HepG2 (cell line): ENCODE measurements around the gene NEDD8. TPM values are rescaled to one million over a fixed set of nuclear protein-coding genes. Genes with fewer than 3 reads are reported as not detected.
A peak's percentile ranks its signal among the peaks of the same experiment; 100 is the strongest.

Source experiments
- GTF3A ChIP-seq: sonication (generic); formaldehyde crosslinking; conservative IDR thresholded peaks from 2 replicates; pipeline ENCODE4 v1.4.0; 2020; ENCODE audit warnings: mild to moderate bottlenecking, missing genetic modification reagents
- MLX ChIP-seq: IDR thresholded peaks from 2 replicates; pipeline ENCODE4 v1.6.1; 2016
- PITX1 ChIP-seq: sonication (generic); formaldehyde crosslinking; IDR thresholded peaks from 2 replicates; pipeline ENCODE4 v1.5.1; 2020; ENCODE audit warnings: mild to moderate bottlenecking, missing genetic modification reagents
- SMAD9 ChIP-seq: sonication (generic); formaldehyde crosslinking; IDR thresholded peaks from 2 replicates; pipeline ENCODE4 v1.5.1; 2020; ENCODE audit warnings: mild to moderate bottlenecking, missing genetic modification reagents
- TBL1XR1 ChIP-seq: fragments of 150-350 bp; IDR thresholded peaks from 2 replicates; pipeline ENCODE4 v1.6.1; 2014; ENCODE audit warnings: borderline replicate concordance, low read length; ENCODE audit not compliant: partially characterized antibody
- ZBTB1 ChIP-seq: sonication (generic); formaldehyde crosslinking; IDR thresholded peaks from 2 replicates; pipeline ENCODE4 v1.4.0; 2020; ENCODE audit warnings: missing genetic modification reagents, borderline replicate concordance
- ZNF556 ChIP-seq: sonication (generic); formaldehyde crosslinking; IDR thresholded peaks from 2 replicates; pipeline ENCODE4 v1.4.0; 2020; ENCODE audit warnings: mild to moderate bottlenecking, missing genetic modification reagents, borderline replicate concordance
- ZNF563 ChIP-seq: sonication (generic); formaldehyde crosslinking; IDR thresholded peaks from 2 replicates; pipeline ENCODE4 v1.8.0; 2022; ENCODE audit warnings: mild to moderate bottlenecking, moderate library complexity, missing genetic modification reagents
- ZNF720 ChIP-seq: sonication (generic); formaldehyde crosslinking; IDR thresholded peaks from 2 replicates; pipeline ENCODE4 v1.4.0; 2020; ENCODE audit warnings: missing genetic modification reagents
- ZNF746 ChIP-seq: sonication (generic); formaldehyde crosslinking; IDR thresholded peaks from 2 replicates; pipeline ENCODE4 v1.8.0; 2022; ENCODE audit warnings: mild to moderate bottlenecking, missing genetic modification reagents
- ZSCAN5A ChIP-seq: sonication (generic); formaldehyde crosslinking; IDR thresholded peaks from 2 replicates; pipeline ENCODE4 v1.8.0; 2022; ENCODE audit warnings: mild to moderate bottlenecking, missing genetic modification reagents, borderline replicate concordance
- polyA plus RNA-seq, 8 experiments: library from polyadenylated mRNA; depleted of rRNA in 3 of 8; stranded (reverse) in 7 of 8; unstranded in 1 of 8; fragments of >200 nt; fragmentation: Illumina TruSeq in 4 of 8; extraction: Trizol in 4 of 8; gene quantifications; 2 replicates each; pipeline versions ENCODE4 v1.2.1 to v1.2.3, GENCODE V29; 2011 to 2016; ENCODE audit warnings: low read depth in 4 of 8, missing spikeins in 1 of 8, mixed read lengths in 1 of 8; ENCODE audit not compliant: insufficient read depth in 1 of 8
- total RNA-seq, 5 experiments: library from RNA; depleted of rRNA; stranded (reverse); fragments of >200 nt; fragmentation: Illumina TruSeq; extraction: Trizol; gene quantifications; 2 replicates each; pipeline ENCODE4 v1.2.3, GENCODE V29; 2016; ENCODE audit warnings: low read depth in 1 of 5
- TF ChIP-seq, protein P1 (sequence below): sonication (generic); formaldehyde crosslinking; IDR thresholded peaks from 2 replicates; pipeline ENCODE4 v1.4.0; 2020; ENCODE audit warnings: missing genetic modification reagents, borderline replicate concordance
- TF ChIP-seq, protein P2 (sequence below): sonication (generic); formaldehyde crosslinking; IDR thresholded peaks from 2 replicates; pipeline ENCODE4 v1.5.0; 2020; ENCODE audit warnings: missing genetic modification reagents, mild to moderate bottlenecking, borderline replicate concordance
- TF ChIP-seq, protein P3 (sequence below): sonication (generic); formaldehyde crosslinking; IDR thresholded peaks from 2 replicates; pipeline ENCODE4 v1.4.0; 2020; ENCODE audit warnings: missing genetic modification reagents

Gene NEDD8
- total and polyA plus RNA-seq, 2 of the 13 experiments (the other 11 are each of a cell fraction or from before 2014, with no cell fraction given): 535 to 713 TPM

DNA sequence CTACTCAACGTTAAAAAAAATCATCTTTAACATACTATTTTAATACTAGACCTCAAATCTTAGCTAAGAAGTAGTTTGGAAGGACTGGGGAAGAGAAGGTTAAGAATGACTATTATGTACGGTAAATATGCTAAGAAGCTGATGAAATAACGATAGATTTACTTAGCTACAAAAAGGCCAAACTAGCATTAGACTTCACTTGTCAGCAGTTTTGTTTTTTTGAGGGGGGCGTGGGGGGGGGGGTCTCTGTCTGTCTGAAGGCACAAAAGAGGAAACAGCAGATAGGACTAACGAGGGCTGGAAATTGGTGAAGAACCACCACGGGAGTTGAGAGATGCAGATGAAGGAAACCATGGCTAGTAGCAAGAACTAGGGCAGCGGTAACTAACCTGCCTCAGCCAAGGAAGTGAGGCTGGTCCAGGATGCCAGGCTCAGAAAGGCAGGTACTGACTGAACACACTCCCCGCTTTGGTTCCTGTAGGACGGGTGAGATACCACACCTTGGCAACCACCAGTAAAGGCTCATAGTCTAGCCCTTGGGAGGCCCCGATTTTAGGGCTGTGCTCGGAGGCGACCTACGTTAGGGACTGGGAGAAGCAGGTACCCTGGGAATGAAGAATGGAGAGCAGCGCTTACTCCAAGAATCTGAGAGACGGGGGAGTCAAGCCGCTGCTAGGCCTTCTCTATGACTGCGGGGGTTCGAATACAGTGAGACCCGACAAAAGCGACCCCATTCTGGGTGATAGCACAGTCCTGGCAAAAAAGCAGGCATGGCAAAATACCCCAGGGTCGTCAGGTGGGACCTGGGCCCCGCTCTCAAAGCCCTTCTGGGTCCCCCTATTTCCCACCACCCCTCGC, 675 bp downstream of the NEDD8 start (continued):
- TF ChIP-seq ZSCAN5A (0 out of 2 replicates have a peak, but pooled peaks have one; percentile 15), ZNF746 (no peak), ZBTB1 (CRISPR knock-in tag) (no peak), GTF3A (CRISPR knock-in tag) (0 out of 2 replicates have a peak, but pooled peaks have one; percentile 94), PITX1 (CRISPR knock-in tag) (0 out of 2 replicates have a peak, but pooled peaks have one; percentile 55), ZNF556 (CRISPR knock-in tag) (no peak), ZNF720 (CRISPR knock-in tag) (0 out of 2 replicates have a peak, but pooled peaks have one; percentile 45), MLX (CRISPR knock-in tag) (peak; percentile 49; the same call in 1 of the 2 replicates), TBL1XR1 (peak; percentile 30), ZNF563 (CRISPR knock-in tag) (0 out of 2 replicates have a peak, but pooled peaks have one; percentile 23), SMAD9 (CRISPR knock-in tag) (no peak)
- TF ChIP-seq, protein P1, sequence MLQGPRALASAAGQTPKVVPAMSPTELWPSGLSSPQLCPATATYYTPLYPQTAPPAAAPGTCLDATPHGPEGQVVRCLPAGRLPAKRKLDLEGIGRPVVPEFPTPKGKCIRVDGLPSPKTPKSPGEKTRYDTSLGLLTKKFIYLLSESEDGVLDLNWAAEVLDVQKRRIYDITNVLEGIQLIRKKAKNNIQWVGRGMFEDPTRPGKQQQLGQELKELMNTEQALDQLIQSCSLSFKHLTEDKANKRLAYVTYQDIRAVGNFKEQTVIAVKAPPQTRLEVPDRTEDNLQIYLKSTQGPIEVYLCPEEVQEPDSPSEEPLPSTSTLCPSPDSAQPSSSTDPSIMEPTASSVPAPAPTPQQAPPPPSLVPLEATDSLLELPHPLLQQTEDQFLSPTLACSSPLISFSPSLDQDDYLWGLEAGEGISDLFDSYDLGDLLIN (CRISPR knock-in tag): peak; percentile 71; the same call in 1 of the 2 replicates
- TF ChIP-seq, protein P2, sequence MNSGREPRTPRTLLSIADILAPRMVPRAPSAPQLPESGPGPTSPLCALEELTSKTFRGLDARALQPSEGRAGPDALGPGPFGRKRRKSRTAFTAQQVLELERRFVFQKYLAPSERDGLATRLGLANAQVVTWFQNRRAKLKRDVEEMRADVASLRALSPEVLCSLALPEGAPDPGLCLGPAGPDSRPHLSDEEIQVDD (CRISPR knock-in tag): peak; percentile 24; the same call in 1 of the 2 replicates
- TF ChIP-seq, protein P3, sequence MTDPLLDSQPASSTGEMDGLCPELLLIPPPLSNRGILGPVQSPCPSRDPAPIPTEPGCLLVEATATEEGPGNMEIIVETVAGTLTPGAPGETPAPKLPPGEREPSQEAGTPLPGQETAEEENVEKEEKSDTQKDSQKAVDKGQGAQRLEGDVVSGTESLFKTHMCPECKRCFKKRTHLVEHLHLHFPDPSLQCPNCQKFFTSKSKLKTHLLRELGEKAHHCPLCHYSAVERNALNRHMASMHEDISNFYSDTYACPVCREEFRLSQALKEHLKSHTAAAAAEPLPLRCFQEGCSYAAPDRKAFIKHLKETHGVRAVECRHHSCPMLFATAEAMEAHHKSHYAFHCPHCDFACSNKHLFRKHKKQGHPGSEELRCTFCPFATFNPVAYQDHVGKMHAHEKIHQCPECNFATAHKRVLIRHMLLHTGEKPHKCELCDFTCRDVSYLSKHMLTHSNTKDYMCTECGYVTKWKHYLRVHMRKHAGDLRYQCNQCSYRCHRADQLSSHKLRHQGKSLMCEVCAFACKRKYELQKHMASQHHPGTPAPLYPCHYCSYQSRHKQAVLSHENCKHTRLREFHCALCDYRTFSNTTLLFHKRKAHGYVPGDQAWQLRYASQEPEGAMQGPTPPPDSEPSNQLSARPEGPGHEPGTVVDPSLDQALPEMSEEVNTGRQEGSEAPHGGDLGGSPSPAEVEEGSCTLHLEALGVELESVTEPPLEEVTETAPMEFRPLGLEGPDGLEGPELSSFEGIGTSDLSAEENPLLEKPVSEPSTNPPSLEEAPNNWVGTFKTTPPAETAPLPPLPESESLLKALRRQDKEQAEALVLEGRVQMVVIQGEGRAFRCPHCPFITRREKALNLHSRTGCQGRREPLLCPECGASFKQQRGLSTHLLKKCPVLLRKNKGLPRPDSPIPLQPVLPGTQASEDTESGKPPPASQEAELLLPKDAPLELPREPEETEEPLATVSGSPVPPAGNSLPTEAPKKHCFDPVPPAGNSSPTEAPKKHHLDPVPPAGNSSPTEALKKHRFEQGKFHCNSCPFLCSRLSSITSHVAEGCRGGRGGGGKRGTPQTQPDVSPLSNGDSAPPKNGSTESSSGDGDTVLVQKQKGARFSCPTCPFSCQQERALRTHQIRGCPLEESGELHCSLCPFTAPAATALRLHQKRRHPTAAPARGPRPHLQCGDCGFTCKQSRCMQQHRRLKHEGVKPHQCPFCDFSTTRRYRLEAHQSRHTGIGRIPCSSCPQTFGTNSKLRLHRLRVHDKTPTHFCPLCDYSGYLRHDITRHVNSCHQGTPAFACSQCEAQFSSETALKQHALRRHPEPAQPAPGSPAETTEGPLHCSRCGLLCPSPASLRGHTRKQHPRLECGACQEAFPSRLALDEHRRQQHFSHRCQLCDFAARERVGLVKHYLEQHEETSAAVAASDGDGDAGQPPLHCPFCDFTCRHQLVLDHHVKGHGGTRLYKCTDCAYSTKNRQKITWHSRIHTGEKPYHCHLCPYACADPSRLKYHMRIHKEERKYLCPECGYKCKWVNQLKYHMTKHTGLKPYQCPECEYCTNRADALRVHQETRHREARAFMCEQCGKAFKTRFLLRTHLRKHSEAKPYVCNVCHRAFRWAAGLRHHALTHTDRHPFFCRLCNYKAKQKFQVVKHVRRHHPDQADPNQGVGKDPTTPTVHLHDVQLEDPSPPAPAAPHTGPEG: peak; percentile 64; the same call in 1 of the 2 replicates
